Limb (tissue), 2 donors: Measurements from ENCODE around the gene SOX6.
A peak's percentile ranks its signal among the peaks of the same experiment; 100 is the strongest.

Experiments used
- DNase-seq, 2 donors: peaks; one replicate each; pipeline ENCODE4 v3.0.0-alpha.2; 2016; ENCODE audit errors: extremely low spot score in 2 of 2

The SOX6 gene

DNA sequence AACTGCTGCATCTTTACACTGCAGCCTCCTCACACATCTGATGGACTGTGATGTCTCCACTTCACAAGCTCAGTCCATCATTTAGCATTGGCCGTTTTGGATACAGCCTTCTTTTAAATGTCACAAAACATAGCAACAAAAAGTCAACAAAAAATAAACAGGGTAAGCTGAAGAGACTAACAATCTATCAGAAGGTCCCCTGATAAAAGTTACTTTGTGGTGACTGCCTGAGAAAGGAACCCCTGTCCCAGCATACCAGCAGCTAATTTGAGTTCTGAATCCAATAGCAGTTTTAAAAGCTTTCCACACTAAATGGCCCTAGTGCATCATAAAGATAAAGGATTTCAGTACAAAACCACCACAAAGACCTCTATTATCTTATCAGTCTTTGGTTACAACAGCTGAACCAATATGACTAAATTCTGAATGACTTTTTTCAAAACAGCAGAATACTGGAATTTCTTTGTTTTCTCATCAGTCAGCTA, 162.4 kb downstream of the SOX6 start:
- DNase-seq: no peak

- DNase-seq: peak in 1 of 2 donors; percentile 51
These were observed 164.5 kb downstream of the SOX6 start for GRCh38 chr11:16191868-16192240.

DNA sequence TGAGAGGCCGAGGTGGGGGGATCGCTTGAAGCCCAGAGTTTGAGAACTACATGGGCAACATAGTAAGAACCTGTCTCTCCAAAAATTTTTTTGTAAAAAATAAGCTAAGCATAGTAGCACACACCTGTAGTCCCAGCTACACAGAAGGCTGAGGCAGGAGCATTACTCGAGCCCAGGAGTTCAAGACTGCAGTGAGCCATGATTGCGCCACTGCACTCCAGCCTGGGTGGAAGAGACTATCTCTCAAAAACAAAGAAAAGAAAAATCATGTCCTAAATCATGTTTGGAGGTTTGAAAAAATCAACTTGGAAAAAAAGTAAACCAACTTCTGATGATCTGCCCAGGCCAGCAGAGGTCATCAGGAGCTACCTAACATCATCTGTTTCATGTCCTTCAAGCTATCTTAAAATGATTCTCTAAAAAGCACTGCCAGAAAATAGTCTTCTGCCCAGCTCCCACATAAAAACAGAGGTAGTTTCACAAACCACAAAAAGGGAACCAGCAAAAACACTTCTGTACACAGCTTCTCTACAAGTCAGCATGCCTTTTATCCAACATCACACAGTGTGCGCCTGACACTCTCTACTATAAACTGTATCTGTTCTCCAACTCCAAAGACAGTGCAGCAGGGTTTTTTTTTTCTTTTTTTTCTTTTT, 165.0 kb downstream of the SOX6 start:
- DNase-seq: no peak

DNA sequence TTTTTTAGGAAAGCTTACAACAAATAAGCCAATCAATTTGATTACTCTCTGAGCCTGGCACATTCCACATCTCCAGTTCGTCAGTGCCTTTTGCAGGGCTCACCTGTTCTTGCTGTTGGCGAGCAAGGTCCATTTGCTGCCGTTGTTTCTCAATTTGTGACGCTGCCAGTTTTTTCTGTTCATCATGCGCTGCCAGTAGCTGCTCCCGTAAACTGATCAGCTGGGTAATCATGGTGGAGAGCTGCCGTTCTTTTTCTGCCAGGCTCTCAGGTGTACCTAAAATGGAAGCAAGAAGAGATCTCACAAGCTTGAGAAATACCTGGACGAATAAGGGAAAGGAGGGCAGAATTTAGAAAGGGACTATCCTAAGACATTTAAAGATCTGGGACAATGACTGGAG, 169.7 kb downstream of the SOX6 start:
- DNase-seq: no peak

GRCh38 chr11:16185042-16185441, 171.3 kb downstream of the SOX6 start:
- DNase-seq: no peak

GRCh38 chr11:16184588-16184987, 171.8 kb downstream of the SOX6 start:
- DNase-seq: no peak

DNA sequence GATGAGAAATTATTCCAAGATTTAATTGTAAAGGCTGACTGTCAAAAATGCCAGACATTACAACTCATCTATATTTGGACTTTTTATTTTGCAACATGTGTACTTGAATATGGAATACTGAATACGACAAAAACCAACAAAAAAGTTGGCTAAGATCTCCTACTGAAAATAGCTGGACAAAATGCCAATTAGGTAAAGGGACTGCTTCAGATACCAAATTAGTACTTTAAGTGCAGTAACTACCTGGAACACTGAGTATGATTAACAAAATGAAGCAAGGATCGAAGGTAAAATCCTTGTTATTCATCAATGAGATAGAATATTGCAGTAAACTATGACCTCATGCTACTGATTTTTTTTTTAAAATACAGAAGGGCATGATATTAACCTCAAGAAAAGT, 173.8 kb downstream of the SOX6 start:
- no peak for DNase-seq

DNA sequence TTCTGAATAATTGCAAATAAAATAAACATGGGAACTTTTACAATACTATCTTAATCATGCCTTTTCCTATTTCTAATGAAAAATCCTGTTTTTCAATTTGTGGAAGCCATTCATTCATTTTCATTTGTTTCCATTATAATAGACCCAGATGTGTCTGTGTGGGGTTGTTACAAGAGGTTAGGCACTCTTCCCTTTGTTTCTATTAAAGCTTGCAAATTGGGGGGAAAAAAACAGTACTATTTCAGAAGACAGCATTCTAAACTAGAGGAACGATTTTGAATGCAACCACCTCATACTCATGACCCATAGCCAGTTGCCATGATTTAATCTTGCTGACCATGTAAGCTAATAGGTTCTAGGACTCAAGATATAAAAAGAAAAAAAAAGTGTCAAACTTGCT, 175.5 kb downstream of the SOX6 start:
- no peak for DNase-seq

DNA sequence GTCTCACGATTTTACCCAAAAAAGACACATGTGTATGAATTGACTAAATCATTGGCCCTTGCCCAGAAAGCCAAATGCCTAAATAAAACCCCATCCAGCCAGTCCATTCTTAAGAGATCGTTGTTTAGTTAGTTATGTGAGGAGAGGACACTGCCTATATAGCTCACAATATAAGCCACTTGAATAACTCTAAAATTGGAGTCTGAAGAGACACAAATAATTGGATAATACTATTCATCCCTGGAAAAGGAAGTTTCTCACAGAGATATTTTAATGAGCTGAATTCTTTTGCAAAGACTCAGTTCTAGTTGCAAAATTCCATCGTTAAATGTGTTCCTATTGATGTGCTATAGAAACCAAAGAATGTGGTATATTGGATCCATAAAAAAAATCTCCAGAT, 176.7 kb downstream of the SOX6 start:
- no peak for DNase-seq

- DNase-seq: no peak
These were observed 178.1 kb downstream of the SOX6 start for GRCh38 chr11:16178273-16178672.

GRCh38 chr11:16177688-16178087, 178.7 kb downstream of the SOX6 start:
- DNase-seq: no peak

DNA sequence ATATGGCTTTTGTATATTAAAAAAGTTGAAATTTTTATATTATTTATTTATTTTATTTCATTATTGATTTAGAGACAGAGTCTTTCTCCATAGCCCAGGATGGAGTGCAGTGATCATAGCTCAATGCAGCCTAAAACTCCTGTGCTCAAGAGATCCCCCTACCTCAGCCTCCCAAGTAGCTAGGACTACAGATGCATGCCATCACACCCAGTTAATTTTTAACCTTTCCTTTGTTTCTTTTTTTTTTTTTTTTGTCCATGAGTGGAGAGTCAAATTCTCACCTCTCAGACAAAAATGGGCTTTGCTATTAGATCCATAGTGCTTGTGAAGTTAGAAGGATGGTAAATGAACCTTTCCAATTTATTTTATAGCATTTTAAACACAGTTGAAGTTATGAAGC, 182.5 kb downstream of the SOX6 start:
- no peak for DNase-seq

DNA sequence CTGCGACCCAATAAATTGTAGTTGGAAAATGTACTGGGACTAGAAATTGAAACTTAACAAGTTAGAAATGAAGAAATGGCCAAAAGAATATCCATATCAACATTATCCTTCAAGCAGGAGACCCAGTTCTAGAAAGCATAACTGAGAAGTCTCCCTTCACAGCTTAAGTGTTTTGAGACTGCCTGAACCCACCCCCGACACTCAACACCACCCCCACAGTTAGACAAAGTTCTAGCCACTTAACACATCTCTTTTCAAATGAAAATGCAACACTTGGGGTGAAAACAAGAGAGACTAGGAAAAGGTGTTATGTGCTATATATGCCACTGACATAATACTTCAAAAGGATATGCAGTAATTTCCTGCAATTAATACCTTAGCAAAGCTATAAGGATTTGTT, 184.5 kb downstream of the SOX6 start:
- DNase-seq: no peak

GRCh38 chr11:16169956-16170847, 186.1 kb downstream of the SOX6 start:
- no peak for DNase-seq

DNA sequence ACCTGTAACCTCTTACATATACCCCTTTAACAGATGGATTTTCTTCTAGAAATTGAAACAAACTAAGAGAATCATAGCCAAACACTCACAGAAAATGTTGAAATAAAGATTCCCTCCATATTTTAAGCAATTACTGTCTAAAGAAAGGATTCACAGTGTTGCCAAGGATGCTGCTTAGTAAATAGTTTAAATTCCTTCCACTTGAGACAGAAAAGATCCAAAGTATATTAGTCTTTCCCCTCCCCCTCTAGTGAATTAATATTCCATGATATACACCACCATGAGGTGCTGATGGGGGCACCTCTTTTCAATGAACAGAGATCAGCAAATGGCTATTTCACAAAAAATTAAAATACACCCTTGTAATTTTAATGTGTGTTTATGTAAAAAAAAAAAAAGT, 186.8 kb downstream of the SOX6 start:
- DNase-seq: no peak

- no peak for DNase-seq
These were observed 188.4 kb downstream of the SOX6 start for GRCh38 chr11:16167706-16168487.

DNA sequence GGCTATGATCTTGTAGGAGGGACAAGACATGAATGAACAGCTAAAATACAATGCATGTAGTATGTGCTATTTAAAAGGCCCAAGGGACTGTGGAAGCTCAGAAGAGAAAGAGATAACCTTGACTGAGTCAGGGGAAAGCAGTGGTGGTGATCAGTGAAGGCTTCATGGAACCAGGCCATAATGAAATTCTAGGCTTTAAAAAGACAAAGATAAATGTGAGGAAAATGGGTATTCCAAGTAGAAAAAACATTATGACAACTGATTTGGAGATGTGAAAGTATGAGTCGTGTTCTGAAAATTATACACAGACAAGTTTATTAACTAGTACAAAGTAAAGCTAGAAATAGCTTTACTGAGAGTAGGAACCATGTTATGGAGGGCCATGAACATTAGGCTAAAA, 189.8 kb downstream of the SOX6 start:
- DNase-seq: no peak

- no peak for DNase-seq
These were observed 196.2 kb downstream of the SOX6 start for GRCh38 chr11:16160146-16160545.

GRCh38 chr11:16158426-16158994, 197.8 kb downstream of the SOX6 start:
- DNase-seq: no peak

GRCh38 chr11:16157327-16157726, 199.0 kb downstream of the SOX6 start:
- DNase-seq: no peak

GRCh38 chr11:16155448-16155847, 200.9 kb downstream of the SOX6 start:
- no peak for DNase-seq
